PC-3 (cell line): ENCODE data around the gene SERPINF2.

ENCODE experiments used
- CTCF ChIP-seq: fragments of 300-600 bp; sonication (generic); conservative IDR thresholded peaks from 2 replicates; pipeline ENCODE4 v1.5.1; 2017; ENCODE audit warnings: antibody characterized with exemption, low read depth, mild to moderate bottlenecking, low read length
- EZH2 ChIP-seq: fragments of 300-600 bp; sonication (generic); IDR thresholded peaks from one replicate; pipeline ENCODE4 v1.6.1; 2017; ENCODE audit warnings: antibody characterized with exemption, mild to moderate bottlenecking, low read length; ENCODE audit not compliant: unreplicated experiment

DNA sequence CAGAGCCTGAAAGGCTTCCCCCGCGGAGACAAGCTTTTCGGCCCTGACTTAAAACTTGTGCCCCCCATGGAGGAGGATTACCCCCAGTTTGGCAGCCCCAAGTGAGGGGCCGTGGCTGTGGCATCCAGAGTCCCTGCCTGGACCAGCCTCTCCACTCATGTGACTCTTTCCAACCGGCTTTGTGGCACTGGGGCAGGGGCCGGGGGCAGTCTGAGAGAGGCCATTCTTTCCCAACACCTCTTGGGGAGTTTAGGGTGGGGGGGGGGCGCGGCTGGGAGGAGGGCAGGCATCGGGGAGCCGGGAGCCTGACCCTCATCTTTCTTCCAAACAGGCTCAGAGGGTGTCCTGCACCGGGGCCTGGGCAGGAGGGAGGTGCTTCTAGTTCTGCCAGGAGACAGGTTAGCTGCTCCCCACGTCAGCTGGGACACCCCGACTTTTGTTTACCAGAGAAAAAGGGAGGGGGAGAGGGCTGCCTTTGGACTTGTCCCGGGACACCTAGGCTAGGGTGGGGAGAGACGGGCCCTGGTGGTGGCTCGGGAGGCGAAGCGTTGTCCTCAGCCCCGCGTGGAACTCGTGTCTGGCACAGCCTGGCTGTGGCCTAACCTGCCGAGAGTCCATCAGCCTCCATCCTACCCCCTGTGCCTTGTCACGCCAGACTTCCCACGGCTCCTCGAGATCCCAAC lies 11.9 kb downstream of the SERPINF2 start:
- TF ChIP-seq CTCF (no peak), EZH2 (no peak)
